Stomach smooth muscle (tissue), 2 donors: ENCODE data around the gene ARHGAP21.

ENCODE experiments used
- H3K27ac ChIP-seq: one replicate; pipeline ENCODE4 v1.7.0; 2013; ENCODE audit warnings: mild to moderate bottlenecking, low read length, inconsistent platforms
- H3K27me3 ChIP-seq, 2 donors: one replicate each; pipeline ENCODE4 v1.7.0; 2013; ENCODE audit warnings: low read length in 2 of 2; ENCODE audit not compliant: insufficient read depth in 2 of 2, control insufficient read depth in 1 of 2
- H3K36me3 ChIP-seq, 2 donors: one replicate each; pipeline ENCODE4 v1.7.0; 2013; ENCODE audit warnings: low read length in 2 of 2; ENCODE audit not compliant: control insufficient read depth in 2 of 2, insufficient read depth in 2 of 2
- H3K4me1 ChIP-seq: one replicate; pipeline ENCODE4 v1.7.0; 2013; ENCODE audit warnings: low read length; ENCODE audit not compliant: control insufficient read depth, insufficient read depth
- H3K4me3 ChIP-seq, 2 donors: one replicate each; pipeline ENCODE4 v1.7.0; 2013; ENCODE audit warnings: low read length in 2 of 2
- H3K9ac ChIP-seq, 2 donors: one replicate each; pipeline ENCODE4 v1.7.0; 2013; ENCODE audit warnings: low read length in 2 of 2, mild to moderate bottlenecking in 1 of 2
- H3K9me3 ChIP-seq, 2 donors: one replicate each; pipeline ENCODE4 v1.7.0; 2013; ENCODE audit warnings: low read length in 2 of 2; ENCODE audit not compliant: control insufficient read depth in 2 of 2
- donor health status: healthy.
- donor health status: Pancreatic carcinoma.

ARHGAP21 gene

DNA sequence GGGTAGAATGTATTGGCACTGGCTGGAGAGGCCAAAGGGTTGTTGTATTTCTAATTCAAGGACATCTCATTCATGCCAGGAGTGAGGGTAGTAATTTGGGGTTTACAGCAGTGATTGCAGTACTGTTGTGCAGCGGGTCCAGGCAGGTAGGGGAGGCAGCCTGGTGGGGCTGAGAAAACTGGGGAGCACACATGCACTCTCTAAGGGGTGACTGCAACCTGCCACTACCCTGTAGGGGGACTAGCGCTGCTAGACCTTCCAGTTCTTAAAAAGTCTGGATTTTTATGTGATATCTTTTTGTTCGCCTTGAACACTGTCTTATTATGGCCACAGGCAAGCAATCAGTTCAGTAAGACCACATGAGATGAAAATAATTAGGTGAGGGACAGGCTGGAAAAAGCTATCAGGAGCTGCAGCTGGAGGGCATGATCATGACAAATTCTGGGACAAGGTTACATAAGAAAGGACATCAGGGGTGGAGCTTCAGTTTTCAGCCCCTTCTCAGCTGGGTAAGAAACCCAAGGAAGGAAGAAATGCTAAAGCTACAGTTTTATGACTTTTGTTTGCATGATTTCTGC is 149.0 kb downstream of the ARHGAP21 start:
- H3K27me3 ChIP-seq = no peaks in the 10 kb centered on the region
- H3K27ac ChIP-seq = no peak overlapping the region

DNA sequence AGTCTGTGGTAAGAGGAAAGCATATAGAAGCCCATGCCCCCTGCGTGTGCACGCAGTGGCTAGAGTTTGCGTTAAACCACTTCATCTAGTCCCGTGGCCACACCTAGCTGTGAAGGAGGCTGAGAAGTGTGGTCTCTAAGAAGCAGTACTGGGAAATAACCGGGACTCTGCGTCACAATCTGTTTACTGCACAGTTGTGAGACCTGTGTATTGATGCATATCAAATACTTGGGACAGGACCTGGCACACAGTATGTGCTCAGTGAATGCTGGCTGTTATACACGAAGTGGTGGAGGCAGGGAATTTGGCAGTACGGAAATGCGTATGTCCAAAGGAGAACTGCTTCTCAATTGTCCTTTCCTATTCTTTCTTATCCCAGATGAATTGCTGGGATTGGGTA is 149.5 kb downstream of the ARHGAP21 start:
- Histone ChIP-seq H3K9me3 (no peaks in the 10 kb centered on the region), H3K27ac (no peak overlapping the region), H3K4me1 (no peaks in the 10 kb centered on the region), H3K36me3 (no peaks in the 10 kb centered on the region), H3K4me3 (no peak overlapping the region), H3K9ac (no peak overlapping the region), H3K27me3 (no peaks in the 10 kb centered on the region)

More for the DNA sequence above, 149.0 kb downstream of the ARHGAP21 start:
- Histone ChIP-seq H3K4me3 (no peak overlapping the region), H3K9me3 (no peaks in the 10 kb centered on the region), H3K9ac (no peak overlapping the region), H3K36me3 (no peaks in the 10 kb centered on the region), H3K4me1 (no peaks in the 10 kb centered on the region)

- Histone ChIP-seq H3K4me3 (no peak overlapping the region), H3K9me3 (no peaks in the 10 kb centered on the region), H3K27ac (no peak overlapping the region), H3K4me1 (no peaks in the 10 kb centered on the region), H3K36me3 (no peaks in the 10 kb centered on the region), H3K9ac (no peak overlapping the region), H3K27me3 (peaks cover 0 to 2% of the 10 kb centered on the region in 2 donors)
Observed at GRCh38 chr10:24571870-24572450, 151.7 kb downstream of the ARHGAP21 start.

- Histone ChIP-seq H3K36me3 (no peaks in the 10 kb centered on the region), H3K9ac (no peak overlapping the region), H3K4me1 (no peaks in the 10 kb centered on the region), H3K27me3 (peaks cover 0 to 2% of the 10 kb centered on the region in 2 donors), H3K9me3 (no peaks in the 10 kb centered on the region), H3K4me3 (no peak overlapping the region), H3K27ac (no peak overlapping the region)
Observed at GRCh38 chr10:24570658-24571426, 152.8 kb downstream of the ARHGAP21 start.

DNA sequence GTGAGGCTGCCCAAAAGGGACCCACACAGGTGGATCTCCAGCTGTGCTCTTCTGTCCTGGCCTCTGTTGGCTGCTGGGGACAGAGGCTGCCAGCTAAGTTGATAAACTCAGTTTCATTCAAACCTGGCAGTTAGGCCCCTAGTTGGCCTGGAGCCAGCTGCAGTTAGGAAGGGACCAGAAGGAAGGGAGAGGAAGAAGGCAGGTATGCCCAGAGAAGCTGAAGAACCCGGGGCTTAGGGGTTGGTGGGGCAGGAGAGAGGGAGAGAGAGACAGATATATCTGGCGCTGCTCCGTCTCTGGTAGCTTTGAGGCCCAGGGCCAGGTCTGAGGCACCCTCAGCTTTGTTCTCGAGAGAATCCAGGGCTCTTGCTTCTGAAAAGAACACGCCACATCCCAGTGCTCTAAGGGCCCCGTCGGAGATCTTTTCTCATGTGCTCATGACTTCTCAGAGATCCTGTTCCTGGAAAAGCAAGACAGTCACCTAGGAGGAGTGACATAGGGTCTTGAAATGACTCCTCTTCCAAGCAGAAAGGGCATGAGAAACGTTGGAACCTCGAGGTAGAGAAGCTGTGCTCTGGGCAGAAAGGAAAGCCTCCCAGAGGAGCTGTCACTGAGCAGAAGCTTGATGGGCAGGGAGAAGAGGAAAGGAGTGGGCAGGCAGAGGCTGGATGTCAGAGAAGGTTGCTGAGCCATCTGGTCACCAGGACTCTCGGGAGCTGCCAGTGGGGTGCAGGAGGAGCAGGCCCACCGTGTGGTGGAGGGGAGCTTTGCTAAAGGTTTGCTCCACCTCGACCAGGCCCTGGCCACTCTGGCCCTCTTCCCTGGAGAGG is 153.6 kb downstream of the ARHGAP21 start:
- Histone ChIP-seq H3K9me3 (no peaks in the 10 kb centered on the region), H3K27ac (no peak overlapping the region), H3K4me1 (no peaks in the 10 kb centered on the region), H3K4me3 (no peak overlapping the region), H3K36me3 (no peaks in the 10 kb centered on the region), H3K27me3 (peaks cover 0 to 2% of the 10 kb centered on the region in 2 donors), H3K9ac (no peak overlapping the region)

- Histone ChIP-seq H3K9ac (no peak overlapping the region), H3K4me3 (no peak overlapping the region), H3K9me3 (no peaks in the 10 kb centered on the region), H3K4me1 (no peaks in the 10 kb centered on the region), H3K27ac (no peak overlapping the region), H3K27me3 (peaks cover 0 to 2% of the 10 kb centered on the region in 2 donors), H3K36me3 (no peaks in the 10 kb centered on the region)
Observed at GRCh38 chr10:24569330-24569796, 154.3 kb downstream of the ARHGAP21 start.

DNA sequence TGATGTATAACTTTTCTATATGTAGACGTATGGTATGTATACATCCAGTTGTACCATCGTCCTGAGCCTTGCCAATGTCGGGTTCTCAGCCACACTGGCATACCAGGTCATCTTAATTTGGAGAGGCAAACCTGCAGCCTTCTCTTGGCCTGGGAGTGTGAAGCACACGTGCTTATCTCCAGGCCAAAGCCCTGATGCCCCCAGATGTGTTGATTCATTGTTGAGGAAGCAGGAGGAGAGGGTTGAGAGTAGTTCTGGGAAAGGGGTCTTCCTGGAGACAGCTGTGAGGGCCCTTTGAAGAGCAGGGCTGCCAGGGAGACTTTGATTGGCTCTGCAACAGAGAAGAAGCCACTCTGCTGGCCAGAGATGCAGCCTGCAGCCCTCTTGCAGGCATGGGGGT is 155.6 kb downstream of the ARHGAP21 start:
- no peak overlapping the region for H3K9ac ChIP-seq
- H3K4me3 ChIP-seq = no peak overlapping the region
- peaks cover 0 to 2% of the 10 kb centered on the region in 2 donors for H3K27me3 ChIP-seq
- no peaks in the 10 kb centered on the region for H3K4me1 ChIP-seq
- no peaks in the 10 kb centered on the region for H3K36me3 ChIP-seq
- H3K27ac ChIP-seq = no peak overlapping the region
- H3K9me3 ChIP-seq = no peaks in the 10 kb centered on the region

GRCh38 chr10:24561453-24561852 is 162.2 kb downstream of the ARHGAP21 start:
- no peak overlapping the region for H3K4me3 ChIP-seq
- H3K9ac ChIP-seq = no peak overlapping the region
- no peaks in the 10 kb centered on the region for H3K36me3 ChIP-seq
- no peak overlapping the region for H3K27ac ChIP-seq
- H3K27me3 ChIP-seq = no peaks in the 10 kb centered on the region
- H3K4me1 ChIP-seq = no peaks in the 10 kb centered on the region
- H3K9me3 ChIP-seq = no peaks in the 10 kb centered on the region

DNA sequence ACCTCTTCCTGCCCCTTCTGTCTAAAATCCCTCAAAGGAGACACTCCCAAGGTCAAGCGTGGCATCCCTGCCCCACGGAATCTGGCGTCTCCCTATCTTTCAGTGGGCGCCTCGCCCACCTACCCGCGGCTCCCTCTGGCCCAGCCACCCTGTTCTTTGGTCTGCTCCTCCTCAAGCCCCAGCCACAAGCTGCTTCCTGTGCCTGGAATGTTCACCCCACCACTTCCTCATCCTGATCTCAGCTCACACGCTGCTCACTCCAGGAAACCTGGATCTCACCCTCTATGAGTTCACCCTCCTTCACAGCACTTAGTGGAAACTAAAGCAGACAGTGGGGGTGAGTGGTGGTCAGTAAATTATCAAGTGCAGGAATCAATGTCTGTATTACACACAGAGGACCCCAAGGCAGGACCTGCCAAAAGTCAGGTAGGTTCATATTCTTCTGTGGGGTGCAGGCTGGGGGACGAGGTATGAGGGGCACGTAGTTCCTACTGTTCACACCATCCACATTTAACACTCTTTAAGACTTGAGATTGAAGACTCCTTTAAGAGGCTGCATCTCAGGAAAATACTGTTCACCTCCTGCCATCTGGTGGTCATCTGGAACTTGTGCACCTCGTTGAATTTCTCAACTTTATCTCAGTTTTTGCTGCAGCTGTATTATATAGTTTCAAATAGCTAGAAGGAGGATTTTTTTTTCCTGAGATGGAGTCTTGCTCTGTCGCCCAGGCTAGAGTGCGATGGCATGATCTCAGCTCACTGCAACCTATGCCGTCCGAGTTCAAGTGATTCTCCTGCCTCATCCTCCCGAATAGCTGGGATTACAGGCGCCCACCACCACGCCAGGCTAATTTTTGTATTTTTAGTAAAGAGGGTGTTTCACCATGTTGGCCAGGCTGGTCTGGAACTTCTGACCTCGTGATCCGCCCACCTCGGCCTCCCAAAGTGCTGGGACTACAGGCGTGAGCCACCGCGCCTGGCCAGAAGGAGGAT is 166.6 kb downstream of the ARHGAP21 start:
- no peaks in the 10 kb centered on the region for H3K9me3 ChIP-seq
- peaks cover 0 to 4% of the 10 kb centered on the region in 2 donors for H3K27me3 ChIP-seq
- H3K9ac ChIP-seq = no peak overlapping the region
- H3K36me3 ChIP-seq = no peaks in the 10 kb centered on the region
- no peak overlapping the region for H3K27ac ChIP-seq
- H3K4me3 ChIP-seq = no peak overlapping the region
- H3K4me1 ChIP-seq = no peaks in the 10 kb centered on the region
